Endometrial microvascular endothelial cells (primary cell): Measurements from ENCODE around the gene CSPG5. TPM values are rescaled to one million over a fixed set of nuclear protein-coding genes. Genes with fewer than 3 reads are reported as not detected.

Experiments used
- in situ Hi-C: cut with HindIII; loops from 2 replicates; pipeline ENCODE4 v1.10.0; 2017; ENCODE audit warnings: low sequenced_read_pairs, low pct_unique_long_range_greater_than_20kb; ENCODE audit errors: inconsistent ontology term
- total RNA-seq: library from RNA; depleted of rRNA; stranded (reverse); fragments of >200 nt; gene quantifications from one replicate; pipeline ENCODE4 v1.2.3, GENCODE V29; 2015; ENCODE audit errors: inconsistent ontology term

CSPG5 gene, protein sequence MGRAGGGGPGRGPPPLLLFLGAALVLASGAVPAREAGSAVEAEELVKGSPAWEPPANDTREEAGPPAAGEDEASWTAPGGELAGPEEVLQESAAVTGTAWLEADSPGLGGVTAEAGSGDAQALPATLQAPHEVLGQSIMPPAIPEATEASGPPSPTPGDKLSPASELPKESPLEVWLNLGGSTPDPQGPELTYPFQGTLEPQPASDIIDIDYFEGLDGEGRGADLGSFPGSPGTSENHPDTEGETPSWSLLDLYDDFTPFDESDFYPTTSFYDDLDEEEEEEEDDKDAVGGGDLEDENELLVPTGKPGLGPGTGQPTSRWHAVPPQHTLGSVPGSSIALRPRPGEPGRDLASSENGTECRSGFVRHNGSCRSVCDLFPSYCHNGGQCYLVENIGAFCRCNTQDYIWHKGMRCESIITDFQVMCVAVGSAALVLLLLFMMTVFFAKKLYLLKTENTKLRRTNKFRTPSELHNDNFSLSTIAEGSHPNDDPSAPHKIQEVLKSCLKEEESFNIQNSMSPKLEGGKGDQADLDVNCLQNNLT
- 1.1 TPM for total RNA-seq

DNA sequence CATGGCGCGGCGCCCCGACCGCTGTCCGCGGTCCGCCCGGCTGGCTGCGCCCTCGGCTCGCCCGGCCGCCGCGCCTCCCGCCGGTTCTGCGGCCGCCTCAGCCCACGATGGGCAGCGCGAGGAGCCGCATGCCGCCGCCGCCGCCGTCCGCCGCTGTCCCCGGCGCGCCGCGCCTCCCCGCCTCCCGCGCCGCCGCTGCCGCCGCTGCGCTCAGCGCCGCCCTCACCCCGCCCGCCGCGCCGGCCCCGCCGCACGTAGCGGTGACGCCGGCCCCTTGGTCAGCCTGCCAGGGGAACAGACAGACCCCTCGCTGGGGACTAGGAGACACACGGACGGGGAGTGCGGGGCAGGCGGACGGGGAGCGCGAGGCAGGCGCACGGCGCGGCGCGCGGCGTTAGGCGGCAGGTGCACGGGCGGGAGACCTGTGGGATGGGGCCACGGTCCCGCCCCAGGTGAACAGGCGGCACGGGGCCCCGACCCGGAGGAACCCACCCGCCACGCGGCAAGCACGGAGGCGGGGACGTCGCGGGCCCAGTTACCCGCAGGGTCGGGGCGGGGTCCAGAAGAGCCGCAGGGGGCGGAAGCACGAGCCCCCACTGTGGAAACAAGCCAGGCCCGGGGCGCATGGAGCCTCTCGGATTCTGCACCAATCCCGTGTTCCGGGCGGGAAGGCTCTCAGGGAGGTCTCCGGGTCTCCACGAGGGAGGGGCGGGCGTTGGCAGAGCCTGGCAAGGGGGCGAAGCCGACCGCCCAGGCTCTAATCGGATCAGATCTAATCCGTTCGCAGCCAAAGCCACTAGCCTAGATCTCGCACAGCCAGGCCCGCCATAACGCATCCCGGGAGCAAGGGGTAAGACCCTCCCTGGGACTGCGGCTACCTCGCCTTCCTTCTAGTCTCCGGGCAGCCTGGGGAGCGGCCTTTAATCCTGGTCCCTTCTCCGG lies at the start of gene CSPG5:
CSPG5 (minus strand) TSS at position 175 of the 942 bp plus-strand sequence; CDS start at position 3, 172 bp downstream.
- in situ Hi-C loops: no loop called here

DNA sequence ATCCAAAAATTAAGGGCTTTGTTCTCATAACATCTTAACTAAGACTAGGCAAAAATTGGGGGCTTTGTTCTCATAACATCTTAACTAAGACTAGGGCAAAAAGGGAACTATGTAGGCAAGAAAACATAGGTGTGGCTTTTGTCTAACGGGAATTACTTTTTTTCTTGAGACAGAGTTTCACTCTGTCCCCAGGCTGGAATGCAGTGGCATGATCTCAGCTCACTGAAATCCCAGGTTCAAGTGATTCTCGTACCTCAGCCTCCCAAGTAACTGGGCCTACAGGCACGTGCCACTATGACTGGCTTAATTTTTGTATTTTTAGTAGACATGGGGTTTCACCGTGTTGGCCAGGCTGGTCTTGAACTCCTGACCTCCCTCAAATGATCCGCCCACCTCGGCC lies 49.8 kb upstream of the CSPG5 start:
- in situ Hi-C loops: no loop called here

DNA sequence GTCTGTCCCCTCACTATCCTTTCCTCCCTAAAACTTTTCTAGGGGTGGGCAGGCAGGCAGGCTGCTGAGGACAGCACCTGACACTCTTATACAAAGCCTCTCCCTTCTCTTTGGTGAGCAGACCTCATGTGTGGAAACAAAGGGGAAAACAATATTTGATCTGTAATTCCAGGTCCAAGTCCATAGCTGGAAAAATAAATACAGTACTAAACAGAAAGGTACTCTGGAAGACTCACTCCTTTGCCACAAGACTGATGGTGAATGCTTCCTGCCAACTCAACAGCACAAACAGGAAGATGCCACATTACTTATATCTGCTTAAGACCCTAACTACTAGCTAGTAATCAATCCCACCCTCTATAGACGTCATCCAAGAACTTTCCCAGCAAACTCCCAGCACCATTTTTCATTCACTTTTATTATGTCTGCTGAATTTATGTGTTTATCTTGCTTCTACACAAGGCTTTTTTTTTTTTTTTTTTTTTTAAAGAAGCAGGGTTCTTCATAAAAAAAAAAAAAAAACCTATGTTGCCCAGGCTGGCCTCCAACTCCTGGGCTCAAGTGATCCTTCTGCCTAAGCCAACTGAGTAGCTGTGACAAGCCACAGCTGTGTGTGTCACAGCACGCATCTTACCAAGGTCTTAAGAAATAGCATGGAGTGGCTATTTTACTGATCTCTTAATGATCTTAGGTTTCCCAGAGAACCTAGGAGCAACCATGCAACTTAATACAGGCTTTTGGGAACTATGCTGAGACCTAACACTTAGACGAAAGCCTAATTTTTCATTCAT lies 44.2 kb upstream of the CSPG5 start:
- in situ Hi-C loops: no loop called here

DNA sequence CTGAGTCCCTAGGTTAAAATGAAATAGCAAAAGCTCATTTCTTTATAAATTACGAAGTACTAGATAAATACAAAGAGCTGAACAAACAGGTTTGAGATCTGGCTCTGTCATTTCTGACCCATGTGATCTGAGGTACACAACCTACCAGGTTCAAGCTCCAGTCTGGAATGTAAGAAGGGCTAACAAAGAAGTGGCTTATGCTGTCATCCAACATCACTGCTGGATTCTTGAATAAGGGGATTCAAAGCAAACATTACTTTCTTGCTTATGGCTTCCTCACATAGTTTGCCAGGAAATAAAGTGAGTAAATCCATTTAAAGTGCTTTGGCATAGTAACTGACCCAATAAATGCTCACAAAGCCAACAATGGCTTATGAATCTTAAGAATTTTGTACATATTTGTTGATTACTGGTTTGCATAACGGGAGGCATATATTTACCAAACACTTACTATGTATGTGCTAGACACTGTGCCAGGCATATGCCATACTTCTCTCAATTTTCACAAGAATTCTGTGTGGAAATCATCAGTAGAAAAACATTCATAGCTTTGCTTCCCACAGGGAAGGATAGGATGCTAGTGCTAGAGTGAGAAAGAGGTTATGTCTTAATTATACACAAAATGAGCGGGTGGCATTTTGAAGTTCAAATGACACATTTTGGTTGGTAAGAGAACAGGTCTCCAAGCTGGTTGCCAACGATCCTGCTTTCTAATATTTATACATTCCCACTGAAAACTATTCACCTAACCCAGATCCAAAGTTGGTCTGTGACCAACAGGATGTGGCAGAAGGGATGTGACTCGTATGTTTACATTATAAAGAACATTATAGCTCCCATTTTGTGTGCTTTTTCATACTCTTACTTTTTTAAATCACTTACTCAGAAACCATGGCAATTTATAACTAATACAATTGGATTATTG lies 38.7 kb upstream of the CSPG5 start:
- in situ Hi-C loops: no loop called here

DNA sequence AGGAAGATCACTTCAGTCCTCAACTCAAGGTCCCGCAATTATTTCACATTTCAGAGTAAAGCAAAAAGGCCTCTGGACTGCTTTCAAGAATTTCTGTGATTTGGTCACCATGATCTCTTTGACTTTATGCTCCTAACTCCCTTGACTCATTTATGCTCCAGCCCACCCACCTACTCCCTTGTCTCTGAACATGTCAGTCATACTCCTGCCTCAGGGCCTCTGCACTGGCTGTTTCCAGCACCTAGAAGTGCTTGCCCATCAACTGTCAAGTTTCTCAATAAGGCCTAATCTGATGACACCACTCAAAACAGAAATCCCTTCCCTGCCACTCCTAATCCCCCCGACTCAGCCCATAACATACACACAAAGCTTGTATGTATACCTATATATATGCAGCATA lies 36.1 kb upstream of the CSPG5 start:
- in situ Hi-C loops: no loop called here

DNA sequence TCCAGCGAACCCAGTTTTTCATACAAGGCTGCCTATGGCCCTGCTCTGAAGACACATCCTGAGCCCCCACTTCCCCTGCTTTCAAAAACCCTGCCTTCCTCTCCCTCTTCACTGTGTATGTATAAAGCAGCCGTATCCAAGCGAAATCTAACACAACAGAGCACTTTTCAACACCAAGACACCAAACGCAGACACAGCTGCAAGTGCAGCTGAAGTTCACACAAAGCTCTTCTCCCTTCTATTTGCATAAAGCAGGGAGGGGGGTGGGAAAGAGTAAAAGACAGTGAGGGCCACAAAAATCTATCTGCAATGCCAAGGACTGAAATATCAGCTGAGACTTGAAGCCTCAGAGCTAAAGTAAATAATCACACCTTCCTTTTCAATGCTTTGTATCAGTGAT lies 35.1 kb upstream of the CSPG5 start:
- in situ Hi-C loops: no loop called here

DNA sequence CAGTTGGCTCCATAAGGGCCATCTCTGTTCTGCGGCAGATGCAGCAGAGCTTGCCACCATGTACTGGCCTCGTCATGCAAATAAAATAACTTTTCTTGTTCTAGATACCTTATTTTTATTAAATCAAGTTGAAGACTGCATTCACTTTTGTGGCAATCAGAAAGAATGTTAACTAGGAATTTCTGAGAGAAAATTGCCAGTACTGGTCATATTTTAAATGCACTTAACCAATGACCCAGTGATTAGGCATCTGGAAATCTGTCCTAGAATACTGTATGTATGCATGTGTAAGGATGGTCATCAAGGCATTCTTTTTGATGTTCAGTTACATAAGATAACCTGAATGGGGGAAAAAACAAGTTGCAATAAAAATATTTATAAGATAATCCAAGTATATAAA lies 34.2 kb upstream of the CSPG5 start:
- in situ Hi-C loops: no loop called here

DNA sequence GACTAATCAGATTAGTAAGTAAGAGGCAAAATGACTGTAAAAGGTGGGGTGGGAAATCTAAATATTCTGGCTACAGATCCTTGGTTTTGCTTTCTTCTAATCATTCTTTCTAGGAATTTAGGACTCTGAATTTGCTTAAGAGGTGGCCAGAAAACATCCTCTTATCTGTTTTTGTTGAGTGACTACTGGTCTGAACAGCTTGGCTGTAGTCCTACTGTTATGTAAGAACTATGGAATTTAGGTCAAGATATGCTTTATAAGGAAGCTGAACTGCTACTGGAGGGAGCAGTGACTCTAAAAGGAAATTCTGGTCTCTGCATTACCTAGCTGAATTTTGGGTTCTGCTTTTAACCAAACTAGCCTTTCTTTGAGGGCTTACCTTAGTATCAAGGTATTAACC lies 33.5 kb upstream of the CSPG5 start:
- in situ Hi-C loops: no loop called here

DNA sequence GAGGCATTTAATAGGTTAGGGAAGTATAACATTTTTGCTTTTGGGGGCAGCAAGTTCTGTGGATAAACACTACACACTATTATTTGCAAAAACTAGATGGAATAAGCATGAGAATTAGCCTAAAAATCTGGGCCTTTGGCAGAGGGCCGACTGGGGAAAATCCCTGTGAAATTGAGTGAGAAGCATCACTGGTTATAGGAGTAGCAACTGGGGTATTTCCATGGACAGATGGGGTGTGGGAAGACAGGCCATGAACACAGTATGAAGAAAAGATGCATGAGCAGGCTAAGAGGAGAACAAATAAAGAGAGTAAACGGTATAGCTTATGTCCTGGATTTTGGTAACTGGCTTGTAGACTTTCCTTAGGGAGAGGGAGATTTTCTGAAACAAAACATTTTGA lies 32.9 kb upstream of the CSPG5 start:
- in situ Hi-C loops: no loop called here

DNA sequence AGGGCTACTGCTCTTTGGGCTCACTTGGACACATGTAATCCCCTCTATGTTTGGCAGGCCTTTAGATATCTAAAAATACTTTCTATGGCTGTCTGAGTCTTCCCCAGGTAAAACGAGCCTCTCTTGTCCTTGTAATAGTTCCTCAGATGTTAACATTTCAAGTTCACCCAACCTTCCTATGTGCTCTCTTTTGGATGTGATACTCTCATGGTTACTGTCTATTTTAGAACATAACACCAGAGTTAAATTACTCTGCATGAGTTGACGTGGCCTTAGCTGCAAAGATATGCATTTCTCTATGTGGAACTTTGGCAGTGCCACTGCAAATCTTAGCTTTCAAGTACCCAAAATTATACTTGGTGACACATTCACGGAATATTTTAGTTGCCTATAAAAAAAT lies 31.9 kb upstream of the CSPG5 start:
- in situ Hi-C loops: no loop called here

DNA sequence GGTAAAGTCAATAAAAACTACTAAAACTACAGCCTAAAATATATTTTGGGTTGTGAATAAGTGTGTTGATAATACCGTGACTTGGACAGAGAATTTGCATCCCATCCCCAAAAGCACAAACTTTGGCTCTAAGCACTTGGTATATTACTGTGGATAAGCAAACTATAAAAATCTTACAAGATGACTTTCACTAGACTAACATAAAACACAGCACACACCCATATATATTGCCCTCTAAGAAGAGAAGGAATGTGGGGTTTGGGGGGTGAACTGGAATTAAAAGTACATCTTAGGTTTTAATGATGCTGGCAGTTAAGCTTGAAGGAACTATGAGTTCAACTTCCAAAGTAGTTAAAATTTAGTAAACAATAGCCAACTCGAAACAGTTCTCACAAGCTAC lies 28.7 kb upstream of the CSPG5 start:
- in situ Hi-C loops: no loop called here

DNA sequence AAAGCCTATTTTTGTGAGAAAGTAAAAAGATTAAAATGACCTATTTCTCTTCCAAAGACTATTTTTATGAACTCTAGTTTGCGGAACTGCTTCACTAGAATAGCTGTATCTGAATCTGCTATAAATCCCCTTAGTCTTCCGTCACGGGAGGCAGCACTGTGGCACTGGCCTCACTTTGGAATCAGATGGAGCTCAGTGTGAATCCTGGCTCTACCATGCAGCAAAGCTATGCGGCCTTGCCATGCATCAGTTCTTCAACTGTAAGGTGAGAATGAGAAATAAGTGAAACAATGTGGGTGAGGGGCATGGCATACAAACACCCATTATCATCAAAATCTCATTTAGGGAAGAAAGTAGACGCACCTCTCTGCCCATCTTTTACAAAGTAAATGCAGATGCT lies 27.5 kb upstream of the CSPG5 start:
- in situ Hi-C loops: no loop called here

DNA sequence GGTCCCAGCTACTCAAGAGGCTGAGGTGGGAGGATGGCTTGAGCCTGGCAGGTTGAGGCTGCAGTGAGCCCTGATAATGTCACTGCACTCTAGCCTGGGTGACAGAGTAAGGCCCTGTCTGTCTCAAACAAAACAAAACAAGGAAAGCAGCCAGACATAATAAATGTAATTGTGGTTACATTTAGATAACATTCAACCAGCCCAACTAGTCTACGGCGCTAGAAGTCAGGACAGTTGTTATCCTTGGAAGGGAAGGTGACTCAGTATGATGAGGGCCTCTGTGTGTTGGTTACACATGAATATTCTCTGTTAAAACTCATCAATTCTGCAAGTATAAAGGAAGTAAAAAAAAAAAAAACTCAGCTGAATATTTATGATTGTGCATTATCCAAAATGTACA lies 27.0 kb upstream of the CSPG5 start:
- in situ Hi-C loops: no loop called here

DNA sequence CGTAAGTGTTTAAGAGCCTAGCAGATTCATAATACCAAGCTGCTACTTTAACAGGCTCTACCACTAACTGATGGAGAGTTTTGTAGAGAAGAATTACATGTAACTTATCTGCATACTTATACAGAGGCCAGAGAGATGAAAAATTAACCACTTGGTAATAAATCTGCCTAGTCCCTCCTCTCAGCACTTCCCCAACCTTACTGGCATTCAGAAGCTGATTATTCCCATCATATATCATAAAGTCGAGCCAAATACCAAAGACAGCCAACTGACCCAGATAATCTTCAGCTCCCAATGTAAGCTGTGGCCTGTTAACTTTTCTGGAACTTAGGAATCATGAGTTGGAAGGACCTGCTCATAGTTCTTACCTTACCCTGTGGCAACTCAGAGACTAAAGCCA lies 25.5 kb upstream of the CSPG5 start:
- in situ Hi-C loops: no loop called here

DNA sequence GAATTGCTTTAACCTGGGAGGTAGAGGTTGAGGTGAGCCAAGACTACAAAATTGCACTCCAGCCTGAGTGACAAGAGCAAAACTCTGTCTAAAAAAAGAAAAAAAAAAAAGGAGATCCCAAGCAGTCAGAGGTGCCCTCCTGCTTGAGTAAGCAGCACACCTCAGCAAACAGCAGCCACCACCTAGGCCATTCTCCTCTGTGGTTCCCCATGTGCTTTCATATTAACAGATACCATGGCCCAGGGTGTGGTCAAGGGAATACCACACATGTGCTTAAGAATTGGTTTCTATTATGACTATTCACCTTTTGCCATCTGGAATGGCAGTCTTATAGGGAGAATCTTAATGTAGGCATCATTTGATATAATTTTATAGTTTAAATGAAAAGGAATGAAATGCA lies 24.7 kb upstream of the CSPG5 start:
- in situ Hi-C loops: no loop called here

DNA sequence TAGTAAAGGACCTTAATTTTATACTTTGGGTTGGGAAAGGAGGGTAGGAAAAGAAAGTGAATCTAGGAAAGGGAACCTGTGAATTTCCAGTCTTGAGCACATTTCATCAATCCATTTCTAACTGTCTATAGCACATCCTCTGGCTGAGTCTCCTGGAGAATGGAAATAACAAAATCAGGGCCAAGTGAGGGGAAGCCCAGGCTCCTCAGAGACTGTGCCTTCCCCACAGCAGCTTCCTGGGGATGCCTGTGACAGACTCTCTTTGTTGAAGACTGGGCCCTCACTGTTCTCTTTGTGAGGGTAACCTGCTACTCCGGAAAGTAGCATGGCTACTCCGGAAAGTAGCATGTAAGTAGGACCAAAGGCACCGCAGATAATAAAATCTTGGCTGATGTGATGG lies 22.6 kb upstream of the CSPG5 start:
- in situ Hi-C loops: no loop called here

DNA sequence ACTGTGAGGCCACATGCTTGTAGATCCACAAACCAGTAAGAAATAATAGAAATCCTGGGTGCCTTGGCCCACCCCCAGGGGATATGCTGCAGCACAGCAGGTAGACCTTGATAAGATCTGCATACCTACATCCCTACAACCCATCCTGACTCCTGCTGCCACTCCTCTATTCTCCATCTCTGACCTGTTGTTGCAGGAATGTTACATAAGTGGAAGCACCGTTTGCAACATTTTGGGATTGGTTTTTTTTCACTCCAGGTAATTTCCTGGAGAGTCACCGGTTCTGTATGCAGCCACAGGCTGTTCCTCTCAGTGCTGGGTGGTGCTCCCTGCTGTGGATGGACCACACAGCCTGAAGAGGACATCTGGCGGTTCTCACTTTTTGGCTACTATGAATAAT lies 16.1 kb upstream of the CSPG5 start:
- in situ Hi-C loops: no loop called here
